ENCODE measurements around the gene TIMM50.

GRCh38 chr19:39506598-39506943, 25.9 kb downstream of the TIMM50 start:
- no peak for TF ChIP-seq CTCF (IDR thresholded peaks at IDR 0.05)
- no peak for TF ChIP-seq EP300 (IDR thresholded peaks at IDR 0.05; ENCODE audit: borderline replicate concordance in 1 of 2, low read depth in 1 of 2, low read length in 1 of 2)
- no peak for TF ChIP-seq TAF1 (IDR thresholded peaks at IDR 0.05; ENCODE audit: borderline replicate concordance, low read depth, low read length)
- TF ChIP-seq JUND (IDR thresholded peaks at IDR 0.05): no peak
- no peak for TF ChIP-seq YY1 (IDR thresholded peaks at IDR 0.05; ENCODE audit: low read depth)
- TF ChIP-seq IRF3 (IDR thresholded peaks at IDR 0.05; ENCODE audit: low read depth, low read length): no peak
- TF ChIP-seq ZBTB33 (IDR thresholded peaks at IDR 0.05; ENCODE audit: borderline replicate concordance, low read depth): no peak
- no peak for TF ChIP-seq RFX5 (IDR thresholded peaks at IDR 0.05; ENCODE audit: low read length)
- no peak for TF ChIP-seq NFIC (IDR thresholded peaks at IDR 0.05; ENCODE audit: borderline replicate concordance)
- no peak for TF ChIP-seq TCF12 (IDR thresholded peaks at IDR 0.05)
